ENCODE measurements around the gene JAZF1.
A peak's percentile ranks its signal among the peaks of the same experiment; 100 is the strongest.

JAZF1 gene

GRCh38 chr7:28191184-28191583, 10.6 kb upstream of the JAZF1 start:
- DNase-seq, result no peak

GRCh38 chr7:28190077-28190710, 9.6 kb upstream of the JAZF1 start:
- DNase-seq, result no peak

DNA sequence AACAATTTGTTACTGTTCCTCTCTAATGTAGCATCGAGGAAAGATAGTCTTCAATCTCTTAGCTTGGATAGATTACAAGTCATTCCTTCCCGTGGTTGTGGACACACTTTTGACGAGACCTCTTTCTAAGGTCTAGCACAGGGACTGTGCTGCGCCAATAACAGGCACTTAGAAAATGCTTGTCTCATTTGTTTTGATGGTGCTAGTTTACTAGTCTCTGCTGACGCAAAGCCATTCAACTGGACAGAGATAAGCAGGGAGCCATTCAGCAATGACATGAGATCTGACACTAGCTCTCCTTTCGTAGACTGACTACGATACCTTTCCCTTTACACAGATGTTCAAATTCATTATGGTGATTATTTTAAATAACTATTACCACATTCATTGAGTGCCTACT, 6.4 kb upstream of the JAZF1 start:
- DNase-seq, result no peak

GRCh38 chr7:28183627-28184026, 3.0 kb upstream of the JAZF1 start:
- DNase-seq, result no peak

GRCh38 chr7:28182071-28182471, 1.5 kb upstream of the JAZF1 start:
- DNase-seq, result peak; percentile 79

DNA sequence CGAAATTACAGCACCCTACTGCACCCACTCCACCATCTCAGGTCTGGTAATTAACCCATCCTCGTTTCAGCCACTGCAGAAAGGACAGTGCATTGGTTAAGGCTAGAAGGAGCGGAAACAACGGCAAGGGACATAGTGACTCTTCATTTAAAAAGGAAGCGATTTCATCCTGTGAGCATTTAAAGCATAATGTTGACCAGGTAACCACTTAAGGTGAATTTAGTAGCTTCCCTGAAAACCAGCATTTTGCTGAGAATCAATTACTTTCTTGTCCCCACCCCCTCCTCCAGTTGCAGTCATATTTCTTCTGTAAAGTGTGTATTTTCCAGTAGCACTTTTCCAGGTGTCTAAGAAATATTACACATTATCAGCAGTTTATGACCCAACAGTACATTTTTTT, 821 bp upstream of the JAZF1 start:
- peak; percentile 22 for DNase-seq

GRCh38 chr7:28180031-28180363, 598 bp downstream of the JAZF1 start:
- DNase-seq, result no peak

- DNase-seq, result peak; percentile 82
These were observed 1.2 kb downstream of the JAZF1 start for GRCh38 chr7:28179120-28180030.

- no peak for DNase-seq
These were observed 2.0 kb downstream of the JAZF1 start for GRCh38 chr7:28178599-28178998.

DNA sequence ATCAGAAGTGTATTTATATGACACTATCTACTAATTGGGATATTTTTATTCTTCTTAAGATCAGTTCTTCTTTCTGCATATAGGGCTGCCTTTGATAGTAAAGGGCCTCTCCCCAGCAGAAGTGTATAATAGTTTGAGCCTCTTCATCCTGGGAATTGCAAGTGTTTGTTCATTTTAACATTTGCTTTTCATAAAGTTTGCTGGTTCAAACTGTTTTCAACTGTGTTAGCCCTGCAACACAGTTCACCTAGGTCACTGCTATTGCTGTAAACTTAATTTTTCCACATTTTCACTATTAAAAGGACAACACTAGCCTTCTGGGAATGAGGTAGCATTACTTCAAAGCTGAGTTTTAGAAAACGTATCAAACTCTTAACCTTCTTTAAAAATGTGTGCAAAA, 2.8 kb downstream of the JAZF1 start:
- DNase-seq, result no peak

DNA sequence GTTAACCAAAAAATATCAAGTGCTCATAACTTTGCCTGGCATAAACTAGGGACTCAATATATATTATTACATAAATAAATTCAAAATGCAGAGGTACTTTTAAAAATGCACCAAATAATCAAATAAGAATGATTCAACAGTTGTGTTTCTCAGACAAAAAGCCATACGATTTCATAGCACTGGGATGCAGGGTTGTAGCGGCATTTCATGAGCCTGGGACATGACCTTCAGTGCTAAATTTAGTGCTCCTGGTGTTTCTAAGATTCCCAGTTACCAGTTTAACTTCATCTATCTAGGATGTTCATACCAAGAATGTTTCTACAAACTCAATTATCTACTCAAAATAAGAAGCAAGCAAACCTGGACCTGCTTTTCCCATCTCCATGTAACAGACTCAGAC, 4.0 kb downstream of the JAZF1 start:
- no peak for DNase-seq

- no peak for DNase-seq
These were observed 4.4 kb downstream of the JAZF1 start for GRCh38 chr7:28176174-28176573.

DNA sequence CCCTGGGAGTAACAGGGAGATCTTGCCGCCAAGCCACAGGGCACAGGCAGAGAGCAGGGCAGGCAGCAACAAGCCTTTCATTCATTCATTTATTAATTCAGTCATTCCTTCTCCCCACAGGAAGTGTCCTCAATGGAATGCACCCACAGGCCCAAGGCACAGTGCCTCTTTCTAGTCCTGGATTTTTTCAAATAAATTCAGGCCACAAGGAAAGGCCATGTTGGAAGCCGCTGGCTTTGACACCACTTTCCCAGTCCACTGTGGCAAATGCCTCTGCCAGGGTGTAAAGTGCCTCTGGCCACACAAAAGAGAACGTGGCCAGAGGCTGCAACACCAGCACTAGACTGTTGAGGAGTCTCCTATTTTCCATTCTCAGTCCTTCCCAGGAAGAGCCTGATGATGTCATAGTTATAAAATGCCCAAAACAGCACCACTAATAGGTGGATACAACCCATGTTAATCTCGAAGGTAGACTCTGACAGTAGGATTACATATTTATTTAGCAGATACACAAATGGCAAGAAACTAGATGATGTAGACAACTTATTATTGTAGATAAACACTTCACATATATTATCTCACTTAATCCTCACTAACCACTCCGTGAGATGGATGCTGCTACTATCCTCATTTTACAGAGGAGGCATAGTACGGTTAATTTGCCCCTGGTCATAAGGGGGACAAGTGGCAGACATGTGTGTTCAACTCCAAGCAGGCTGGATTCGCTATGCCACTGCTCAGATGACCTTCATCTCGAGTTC, 5.5 kb downstream of the JAZF1 start:
- no peak for DNase-seq

- DNase-seq, result no peak
These were observed 6.2 kb downstream of the JAZF1 start for GRCh38 chr7:28174442-28174841.

DNA sequence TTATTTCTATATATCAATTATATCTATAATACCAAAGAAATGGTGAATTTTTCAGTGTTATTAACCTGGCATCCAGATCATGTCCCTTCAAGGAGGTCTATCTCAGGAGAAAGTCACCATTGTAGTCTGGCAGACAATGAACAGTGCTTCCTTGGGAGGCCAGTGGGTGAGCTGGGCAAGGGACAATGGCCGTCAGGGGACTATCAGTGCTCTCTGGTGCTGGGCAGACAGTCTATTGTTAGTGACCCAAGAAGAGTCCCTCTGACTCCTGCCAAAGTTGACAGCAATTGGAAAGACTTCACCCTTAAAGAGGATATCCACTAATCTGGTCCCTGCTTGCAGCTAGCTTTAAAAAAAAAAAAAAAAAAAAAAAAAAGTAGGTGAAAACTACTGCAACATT, 7.1 kb downstream of the JAZF1 start:
- no peak for DNase-seq

DNA sequence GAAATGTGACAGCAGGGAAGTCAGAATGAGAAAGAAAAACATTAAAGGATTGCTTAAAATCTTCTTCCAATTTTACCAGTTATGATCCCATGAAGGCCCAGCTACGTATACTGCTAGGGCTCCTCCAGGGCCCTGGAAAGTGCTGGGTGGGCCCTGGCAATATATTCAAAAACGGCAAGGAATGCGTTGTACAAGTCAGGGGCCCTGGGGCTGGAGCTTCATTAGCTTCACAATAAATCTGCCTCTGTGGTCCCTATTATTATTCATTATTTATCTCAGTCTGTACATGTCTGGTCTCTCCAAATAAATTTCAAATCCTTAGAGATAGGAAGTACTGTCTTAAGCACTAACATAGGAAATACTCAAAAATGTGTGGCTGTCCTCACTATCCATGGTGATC, 7.6 kb downstream of the JAZF1 start:
- DNase-seq, result no peak

DNA sequence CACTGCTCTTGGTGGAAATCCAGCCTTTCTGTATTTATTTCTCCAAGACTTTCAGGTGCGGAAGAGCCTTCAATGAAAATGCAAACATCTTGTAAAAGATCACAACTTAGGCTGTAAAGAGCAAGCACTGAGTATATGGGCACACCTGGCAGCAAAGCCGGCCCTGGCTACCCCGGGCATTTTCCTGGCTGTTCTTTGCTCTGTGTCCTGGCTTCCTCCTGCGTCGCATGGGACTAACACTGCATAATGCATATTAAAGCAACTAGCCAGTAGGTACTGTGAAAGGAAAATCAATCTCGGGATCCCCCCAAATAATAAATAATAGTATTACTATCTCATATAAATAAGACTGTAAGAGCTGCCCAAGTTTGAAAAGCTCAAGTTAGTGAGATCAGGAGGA, 9.9 kb downstream of the JAZF1 start:
- DNase-seq, result no peak

DNA sequence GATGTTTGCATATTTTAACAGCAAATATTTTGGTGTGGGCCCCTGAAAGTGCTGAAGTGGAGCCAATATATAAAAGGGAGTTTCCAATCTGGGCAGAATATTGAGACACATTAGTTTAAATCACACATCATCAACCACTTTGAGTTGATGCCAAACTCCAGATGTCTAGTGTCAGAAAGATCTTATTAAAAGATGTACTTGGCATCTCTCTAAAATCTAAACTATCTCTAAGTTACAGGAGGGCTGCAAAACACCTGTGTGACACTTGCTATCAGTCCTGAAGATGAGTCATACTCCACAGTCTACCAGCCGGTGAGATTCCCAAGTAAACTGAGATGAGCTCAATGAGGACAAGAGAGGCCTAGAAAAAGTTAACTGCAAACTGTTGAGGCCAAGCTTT, 11.4 kb downstream of the JAZF1 start:
- DNase-seq, result no peak

GRCh38 chr7:28168393-28169158, 12.0 kb downstream of the JAZF1 start:
- no peak for DNase-seq

- DNase-seq, result no peak
These were observed 13.4 kb downstream of the JAZF1 start for GRCh38 chr7:28166982-28167715.

DNA sequence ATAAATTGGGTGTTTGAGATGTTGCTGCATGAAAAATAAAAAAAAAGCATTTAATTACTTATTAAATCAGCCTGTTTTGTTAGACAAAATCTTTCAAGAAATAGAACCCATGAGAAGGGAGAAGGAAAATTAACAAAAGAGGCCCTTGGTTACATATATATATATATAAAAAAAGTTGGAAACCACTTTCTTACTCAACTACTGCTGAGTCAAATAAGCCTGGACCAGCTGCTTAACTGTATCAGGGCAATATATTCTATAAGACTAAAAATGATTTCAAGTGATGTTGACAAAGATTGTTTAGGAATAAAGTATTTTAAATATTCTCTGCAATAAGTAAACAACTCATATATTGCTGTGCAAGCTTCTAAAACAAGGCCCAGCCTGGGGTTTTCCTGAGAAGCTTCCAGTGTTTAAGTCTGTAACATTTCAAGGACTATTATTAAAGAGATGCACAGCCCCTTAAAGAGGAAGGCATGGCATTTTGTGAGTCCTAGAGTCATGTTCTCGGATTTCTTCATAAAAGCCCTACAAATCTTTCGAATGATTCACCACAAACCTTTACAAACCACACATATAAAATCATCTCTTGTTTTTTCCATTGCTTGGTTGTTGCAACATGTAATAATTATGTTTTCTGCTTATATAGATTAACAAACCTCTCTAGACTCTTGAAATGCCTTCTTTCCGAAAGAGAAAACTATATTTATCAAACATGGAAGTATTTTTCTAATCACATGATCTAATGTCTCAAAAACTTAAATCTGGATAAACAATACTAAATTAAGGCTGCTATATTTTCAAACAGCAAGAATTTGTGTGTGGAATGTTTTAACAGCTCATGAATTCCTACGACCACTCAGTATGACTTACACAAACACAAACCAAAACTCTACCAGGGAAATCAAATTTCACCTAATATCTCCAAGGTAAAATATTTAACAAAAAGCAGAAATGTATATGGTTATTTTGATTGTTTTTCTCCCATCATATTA, 14.3 kb downstream of the JAZF1 start:
- DNase-seq, result no peak
